ENCODE results near the gene ZNF215. TPM values are rescaled to one million over a fixed set of nuclear protein-coding genes. Genes with fewer than 3 reads are reported as not detected.
"Not testable (repeated sequence)": the region's sequence is repeated elsewhere in the genome, so short reads cannot be mapped to it uniquely, and the experiment has no call there.

The ZNF215 gene
- total RNA-seq, 1 donor from 2014 or later: 4.9 TPM

GRCh38 chr11:6941970-6942369 is 15.7 kb downstream of the ZNF215 start:
- H3K27me3 Mint-ChIP-seq: no peaks in the 10 kb centered on the region
- TF ChIP-seq CTCF (IDR thresholded peaks at IDR 0.05; ENCODE audit: unreplicated experiment): no peak

GRCh38 chr11:6943131-6943530 is 16.9 kb downstream of the ZNF215 start:
- TF ChIP-seq CTCF (IDR thresholded peaks at IDR 0.05; ENCODE audit: unreplicated experiment): no peak
- Mint-ChIP-seq H3K27me3 (no peaks in the 10 kb centered on the region), H3K4me3 (ENCODE audit: low read depth) (no peak overlapping the region), H3K4me1 (ENCODE audit: low read depth) (no peaks in the 10 kb centered on the region), H3K27ac (no peak overlapping the region), H3K9me3 (ENCODE audit: low read depth) (no peaks in the 10 kb centered on the region), H3K36me3 (ENCODE audit: insufficient read depth) (peaks cover 3% of the 10 kb centered on the region)
- DNase-seq (ENCODE audit: low spot score, unreplicated experiment): no peak

More at GRCh38 chr11:6941970-6942369, 15.7 kb downstream of the ZNF215 start:
- no peaks in the 10 kb centered on the region for H3K9me3 Mint-ChIP-seq (ENCODE audit: low read depth)
- no peak overlapping the region for H3K27ac Mint-ChIP-seq
- H3K36me3 Mint-ChIP-seq (ENCODE audit: insufficient read depth): peaks cover 4% of the 10 kb centered on the region
- H3K4me1 Mint-ChIP-seq (ENCODE audit: low read depth): no peaks in the 10 kb centered on the region
- H3K4me3 Mint-ChIP-seq (ENCODE audit: low read depth): no peak overlapping the region
- no peak for DNase-seq (ENCODE audit: low spot score, unreplicated experiment)

- H3K9me3 Mint-ChIP-seq (ENCODE audit: low read depth): peaks cover 12% of the 10 kb centered on the region
- H3K4me3 Mint-ChIP-seq (ENCODE audit: low read depth); H3K4me1 Mint-ChIP-seq (ENCODE audit: low read depth); DNase-seq (ENCODE audit: low spot score, unreplicated experiment); H3K27ac Mint-ChIP-seq; H3K27me3 Mint-ChIP-seq: not testable (repeated sequence)
- peaks cover 21% of the 10 kb centered on the region for H3K36me3 Mint-ChIP-seq (ENCODE audit: insufficient read depth)
Observed at GRCh38 chr11:6954248-6954647, 28.0 kb downstream of the ZNF215 start.

GRCh38 chr11:6962141-6962540 is 35.9 kb downstream of the ZNF215 start:
- Mint-ChIP-seq H3K36me3 (ENCODE audit: insufficient read depth) (peaks cover 2% of the 10 kb centered on the region), H3K27ac (no peak overlapping the region), H3K4me1 (ENCODE audit: low read depth) (no peaks in the 10 kb centered on the region), H3K9me3 (ENCODE audit: low read depth) (no peaks in the 10 kb centered on the region), H3K27me3 (no peaks in the 10 kb centered on the region), H3K4me3 (ENCODE audit: low read depth) (no peak overlapping the region)
- no peak for TF ChIP-seq CTCF (IDR thresholded peaks at IDR 0.05; ENCODE audit: unreplicated experiment)
- no peak for DNase-seq (ENCODE audit: low spot score, unreplicated experiment)

- Mint-ChIP-seq H3K36me3 (ENCODE audit: insufficient read depth) (no peaks in the 10 kb centered on the region), H3K4me1 (ENCODE audit: low read depth) (no peaks in the 10 kb centered on the region), H3K9me3 (ENCODE audit: low read depth) (peaks cover 4% of the 10 kb centered on the region), H3K27me3 (no peaks in the 10 kb centered on the region), H3K27ac (no peak overlapping the region), H3K4me3 (ENCODE audit: low read depth) (no peak overlapping the region)
- TF ChIP-seq CTCF (IDR thresholded peaks at IDR 0.05; ENCODE audit: unreplicated experiment): no peak
- no peak for DNase-seq (ENCODE audit: low spot score, unreplicated experiment)
Observed at GRCh38 chr11:6962673-6963072, 36.4 kb downstream of the ZNF215 start.

- no peaks in the 10 kb centered on the region for H3K4me1 Mint-ChIP-seq (ENCODE audit: low read depth)
- DNase-seq (ENCODE audit: low spot score, unreplicated experiment): no peak
- H3K4me3 Mint-ChIP-seq (ENCODE audit: low read depth): no peak overlapping the region
- peaks cover 6% of the 10 kb centered on the region for H3K9me3 Mint-ChIP-seq (ENCODE audit: low read depth)
- TF ChIP-seq CTCF (IDR thresholded peaks at IDR 0.05; ENCODE audit: unreplicated experiment): no peak
- no peaks in the 10 kb centered on the region for H3K36me3 Mint-ChIP-seq (ENCODE audit: insufficient read depth)
- H3K27ac Mint-ChIP-seq: no peak overlapping the region
- no peaks in the 10 kb centered on the region for H3K27me3 Mint-ChIP-seq
Observed at GRCh38 chr11:6968816-6969215, 42.6 kb downstream of the ZNF215 start.

- H3K4me3 Mint-ChIP-seq (ENCODE audit: low read depth); H3K27me3 Mint-ChIP-seq; H3K9me3 Mint-ChIP-seq (ENCODE audit: low read depth); H3K4me1 Mint-ChIP-seq (ENCODE audit: low read depth); H3K27ac Mint-ChIP-seq; H3K36me3 Mint-ChIP-seq (ENCODE audit: insufficient read depth); DNase-seq (ENCODE audit: low spot score, unreplicated experiment): not testable (repeated sequence)
Observed at GRCh38 chr11:6969854-6970253, 43.6 kb downstream of the ZNF215 start.

Data from progenitor cell of endocrine pancreas (in vitro differentiated cells).